GM20431 (cell line): ENCODE measurements around the gene C5.
"Not testable (repeated sequence)": the region's sequence is repeated elsewhere in the genome, so short reads cannot be mapped to it uniquely, and the experiment has no call there.

Experiments used
- in situ Hi-C: fragments of 300-500 bp; cut with MseI, MboI; formaldehyde crosslinking; loops from one replicate; pipeline ENCODE4 v1.15.0; 2020; ENCODE audit warnings: low sequenced_read_pairs; ENCODE audit not compliant: unreplicated experiment

C5 gene

DNA sequence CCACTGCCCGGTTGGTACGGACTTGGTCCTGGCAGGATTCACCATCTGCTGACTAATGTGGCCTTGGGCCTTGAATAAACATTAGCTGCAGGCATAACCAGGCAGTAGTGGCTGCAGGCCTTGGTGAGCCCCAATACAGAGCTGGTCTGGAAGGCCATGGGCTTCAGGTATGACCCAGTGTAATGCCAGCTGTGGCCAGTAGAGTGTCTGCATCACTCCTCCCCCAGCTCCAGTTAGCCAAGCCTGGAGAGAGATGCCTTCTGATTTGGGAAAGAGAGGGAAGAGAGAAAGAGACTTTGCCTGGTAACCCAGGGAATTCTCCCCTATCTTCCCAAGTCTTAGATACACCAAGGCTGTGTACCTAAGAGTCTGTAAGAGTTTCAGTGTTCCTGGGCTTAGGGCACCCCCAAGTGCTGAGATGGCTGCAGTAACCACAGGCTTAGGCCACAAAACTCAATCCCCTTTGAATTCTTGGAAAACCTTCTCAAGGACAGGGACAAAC lies 5.6 kb upstream of the C5 start:
- in situ Hi-C loops, result loop anchor here (25.0 kb wide), 1 partner anchor 293 kb away; no protein-coding TSS in a partner anchor

- in situ Hi-C loops, result loop anchor here (25.0 kb wide), 1 partner anchor 291 kb away; no protein-coding TSS in a partner anchor
Observed at GRCh38 chr9:121053544-121053943, 3.5 kb upstream of the C5 start.

- in situ Hi-C loops, result no loop called here
Observed at GRCh38 chr9:121048618-121049017, 1.5 kb downstream of the C5 start.

DNA sequence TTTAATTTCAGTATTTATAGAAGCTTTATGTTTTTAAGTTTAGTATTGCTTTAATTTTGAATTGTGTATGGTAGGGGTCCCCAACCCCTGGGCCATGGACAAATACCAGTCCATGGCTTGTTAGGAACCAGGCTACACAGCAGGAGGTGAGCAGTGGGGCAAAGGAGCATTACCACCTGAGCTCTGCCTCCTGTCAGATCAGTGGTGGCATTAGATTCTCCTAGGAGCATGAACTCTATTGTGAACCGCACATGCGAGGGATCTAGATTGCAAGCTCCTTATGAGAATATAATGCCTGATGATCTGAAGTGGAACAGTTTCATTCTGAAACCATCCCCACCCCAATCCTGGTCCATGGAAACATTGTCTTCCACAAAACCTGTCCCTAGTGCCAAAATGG lies 1.9 kb downstream of the C5 start:
- in situ Hi-C loops, result no loop called here

DNA sequence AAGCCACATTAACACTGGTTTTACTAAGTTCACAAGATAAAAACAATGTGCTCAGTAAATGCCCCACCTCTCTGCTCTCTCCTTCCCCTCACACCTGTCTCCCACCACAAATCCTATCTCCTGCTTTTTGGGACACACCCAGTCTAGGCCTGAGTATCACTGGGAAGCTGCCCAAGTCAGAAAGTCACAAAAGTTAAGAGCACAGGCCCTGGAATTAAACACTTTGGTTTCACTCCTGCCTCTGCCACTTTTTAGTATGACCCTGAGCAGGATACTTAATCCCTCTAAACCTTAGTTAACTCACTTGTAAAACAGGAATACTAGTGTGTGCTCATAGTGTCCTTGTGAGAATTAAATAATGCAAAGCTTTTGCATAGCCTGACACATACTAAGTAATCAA lies 11.3 kb downstream of the C5 start:
- in situ Hi-C loops, result no loop called here

GRCh38 chr9:121038362-121038761 lies 11.7 kb downstream of the C5 start:
- in situ Hi-C loops, result no loop called here

- in situ Hi-C loops, result not testable (repeated sequence)
Observed at GRCh38 chr9:121035717-121036116, 14.4 kb downstream of the C5 start.

GRCh38 chr9:121034529-121034928 lies 15.5 kb downstream of the C5 start:
- in situ Hi-C loops, result no loop called here

- in situ Hi-C loops, result no loop called here
Observed at GRCh38 chr9:121029469-121029868, 20.6 kb downstream of the C5 start.

DNA sequence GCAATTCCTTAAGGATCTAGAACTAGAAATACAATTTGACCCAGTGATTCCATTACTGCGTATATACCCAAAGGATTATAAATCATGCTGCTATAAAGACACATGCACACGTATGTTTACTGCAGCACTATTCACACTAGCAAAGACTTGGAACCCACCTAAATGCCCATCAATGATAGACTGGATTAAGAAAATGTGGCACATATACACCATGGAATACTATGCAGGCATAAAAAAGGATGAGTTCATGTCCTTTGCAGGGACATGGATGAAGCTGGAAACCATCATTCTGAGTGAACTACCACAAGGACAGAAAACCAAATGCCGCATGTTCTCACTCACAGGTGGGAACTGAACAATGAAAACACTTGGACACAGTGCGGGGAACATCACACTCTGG lies 21.8 kb downstream of the C5 start:
- in situ Hi-C loops, result not testable (repeated sequence)

- in situ Hi-C loops, result no loop called here
Observed at GRCh38 chr9:121026768-121027167, 23.3 kb downstream of the C5 start.

DNA sequence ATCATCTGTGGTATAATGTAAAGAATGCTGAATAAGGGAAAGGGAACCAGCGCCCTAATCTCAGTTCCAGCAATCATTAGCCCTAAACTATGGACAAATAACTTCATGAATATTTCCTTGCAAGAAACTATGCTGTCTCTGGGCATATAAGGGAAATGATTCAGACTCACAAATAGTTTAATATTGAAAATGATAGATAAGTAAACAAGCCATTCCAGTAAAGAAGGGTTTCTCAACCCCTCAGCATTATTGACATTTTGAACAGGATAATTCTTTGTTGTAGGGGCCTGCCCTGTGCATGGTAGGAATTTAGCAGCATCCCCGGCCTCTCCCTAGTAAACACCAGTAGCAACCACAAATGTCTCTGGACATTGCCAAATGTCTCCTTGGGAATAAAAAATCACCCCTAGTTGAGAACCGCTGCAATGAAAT lies 23.8 kb downstream of the C5 start:
- in situ Hi-C loops, result no loop called here

DNA sequence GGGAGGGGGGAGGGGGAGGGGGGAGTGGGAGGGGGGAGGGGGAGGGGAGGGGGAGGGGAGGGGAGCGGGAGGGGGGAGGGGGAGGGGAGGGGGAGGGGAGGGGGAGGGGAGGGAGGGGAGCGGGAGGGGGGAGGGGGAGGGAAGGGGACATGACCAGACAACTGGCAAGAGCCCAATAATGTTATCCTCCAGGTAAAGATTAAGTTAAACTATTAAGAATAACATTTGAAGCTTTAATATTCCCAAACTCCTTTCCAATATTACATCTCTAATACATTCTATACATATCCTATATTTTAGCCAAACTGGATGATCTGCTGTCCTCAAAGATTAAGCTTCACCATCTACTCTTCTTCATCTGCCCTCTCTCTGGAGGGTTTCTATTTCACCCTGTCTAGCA lies 25.8 kb downstream of the C5 start:
- in situ Hi-C loops, result no loop called here

DNA sequence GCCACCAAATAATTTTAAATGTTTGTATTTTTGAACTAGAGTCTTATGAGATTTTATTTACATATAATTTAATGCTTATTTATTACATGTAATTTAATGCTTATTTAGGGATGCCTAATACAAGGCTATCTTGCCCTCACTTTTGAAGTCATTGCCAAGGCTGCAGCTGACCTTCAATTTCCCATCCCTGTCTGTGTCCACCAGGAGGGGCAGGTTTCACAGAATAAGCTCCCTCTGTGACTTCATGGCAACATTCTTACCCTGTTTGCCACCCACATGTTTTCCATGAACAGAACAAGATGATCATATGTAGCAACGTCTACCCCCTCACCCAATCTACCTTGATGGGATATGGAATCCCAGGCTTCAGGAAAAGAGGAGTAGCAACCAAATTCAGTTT lies 27.0 kb downstream of the C5 start:
- in situ Hi-C loops, result no loop called here

DNA sequence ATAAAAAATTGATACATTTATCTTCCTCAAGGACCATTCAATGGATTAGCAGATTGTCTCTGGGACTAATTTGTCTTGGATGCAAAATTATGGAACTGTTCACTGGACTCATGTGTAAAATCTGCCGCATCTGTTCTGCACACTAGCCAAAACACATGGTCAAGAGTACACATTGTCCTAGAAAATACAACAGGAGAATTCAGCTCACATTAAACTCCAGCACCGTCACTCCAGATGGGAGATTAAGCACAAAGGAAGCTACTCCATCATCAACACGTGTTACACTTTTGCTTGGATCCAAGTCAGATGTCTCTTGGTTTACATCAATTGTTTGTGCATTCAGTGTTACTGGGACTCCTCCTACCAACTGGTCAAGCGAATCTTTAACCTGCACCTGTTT lies 28.8 kb downstream of the C5 start:
- in situ Hi-C loops, result no loop called here

- in situ Hi-C loops, result no loop called here
Observed at GRCh38 chr9:121019273-121019672, 30.8 kb downstream of the C5 start.

GRCh38 chr9:121013911-121014310 lies 36.2 kb downstream of the C5 start:
- in situ Hi-C loops, result no loop called here

DNA sequence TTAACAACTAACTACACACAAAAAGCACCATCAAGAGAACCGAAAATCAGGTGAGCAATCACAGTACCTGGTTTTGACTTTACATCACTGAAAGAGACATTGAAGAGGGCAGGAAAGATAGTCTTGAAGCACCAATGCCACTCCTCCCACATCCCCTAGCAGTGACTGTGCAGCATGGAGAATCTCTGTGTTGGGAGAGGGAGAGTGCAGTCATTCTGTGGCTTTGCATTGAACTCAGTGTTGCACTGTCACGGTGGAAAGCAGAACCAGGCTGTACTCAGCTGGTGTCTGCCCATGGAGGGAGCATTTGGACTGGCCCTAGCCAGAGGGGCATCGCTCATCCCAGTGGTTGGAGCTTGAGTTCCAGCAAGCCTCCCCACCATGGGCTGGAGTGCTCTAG lies 40.4 kb downstream of the C5 start:
- in situ Hi-C loops, result no loop called here

DNA sequence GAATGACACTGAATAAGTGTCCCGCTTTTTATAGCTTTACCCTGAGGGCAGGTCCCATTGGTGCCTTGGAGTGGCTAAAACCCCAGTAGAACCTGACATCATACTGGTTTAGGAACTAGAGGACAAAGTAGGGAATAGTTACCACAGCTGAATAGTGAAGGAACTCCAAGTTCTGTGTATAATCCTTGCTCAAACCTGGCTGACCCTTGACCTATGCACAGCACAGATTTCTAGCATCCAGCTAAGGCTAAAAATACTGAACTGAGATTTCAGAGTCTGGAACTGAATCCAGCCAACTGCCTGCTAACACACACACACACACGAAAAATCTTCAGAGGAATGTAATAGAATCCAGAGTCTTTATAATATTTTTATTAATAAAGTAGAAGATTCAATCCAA lies 50.8 kb downstream of the C5 start:
- in situ Hi-C loops, result no loop called here

- in situ Hi-C loops, result no loop called here
Observed at GRCh38 chr9:120998111-120998510, 52.0 kb downstream of the C5 start.

DNA sequence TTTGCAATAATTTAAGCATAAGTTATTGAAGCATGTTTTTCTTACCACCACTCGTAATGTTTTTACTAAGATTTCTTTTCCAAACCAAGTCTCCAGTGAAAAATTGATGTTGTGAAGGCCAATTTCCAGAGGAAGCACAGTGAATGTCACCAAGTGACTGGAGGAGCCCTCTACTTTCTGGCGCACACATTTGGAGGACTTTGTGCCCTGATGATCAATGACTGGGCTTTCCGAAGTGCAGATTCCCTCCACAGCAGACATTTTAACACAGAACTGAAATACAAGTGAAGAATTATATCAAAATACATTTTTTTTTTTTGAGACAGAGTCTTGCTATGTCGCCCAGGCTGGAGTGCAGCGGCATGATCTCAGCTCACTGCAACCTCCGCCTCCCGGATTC lies 52.6 kb downstream of the C5 start:
- in situ Hi-C loops, result no loop called here

- in situ Hi-C loops, result no loop called here
Observed at GRCh38 chr9:120996409-120996808, 53.7 kb downstream of the C5 start.

GRCh38 chr9:120989065-120989464 lies 61.0 kb downstream of the C5 start:
- in situ Hi-C loops, result no loop called here
